ENCODE measurements around the gene CRYBB3.

CRYBB3 gene

GRCh38 chr22:25161017-25161915, 38.4 kb upstream of the CRYBB3 start:
- H3K4me3 ChIP-seq (replicated peaks; ENCODE audit: low read depth, low read length), result no peak overlapping the region
- DNase-seq (ENCODE audit: extremely low read depth, low read depth), result no peak
- TF ChIP-seq, protein P1, sequence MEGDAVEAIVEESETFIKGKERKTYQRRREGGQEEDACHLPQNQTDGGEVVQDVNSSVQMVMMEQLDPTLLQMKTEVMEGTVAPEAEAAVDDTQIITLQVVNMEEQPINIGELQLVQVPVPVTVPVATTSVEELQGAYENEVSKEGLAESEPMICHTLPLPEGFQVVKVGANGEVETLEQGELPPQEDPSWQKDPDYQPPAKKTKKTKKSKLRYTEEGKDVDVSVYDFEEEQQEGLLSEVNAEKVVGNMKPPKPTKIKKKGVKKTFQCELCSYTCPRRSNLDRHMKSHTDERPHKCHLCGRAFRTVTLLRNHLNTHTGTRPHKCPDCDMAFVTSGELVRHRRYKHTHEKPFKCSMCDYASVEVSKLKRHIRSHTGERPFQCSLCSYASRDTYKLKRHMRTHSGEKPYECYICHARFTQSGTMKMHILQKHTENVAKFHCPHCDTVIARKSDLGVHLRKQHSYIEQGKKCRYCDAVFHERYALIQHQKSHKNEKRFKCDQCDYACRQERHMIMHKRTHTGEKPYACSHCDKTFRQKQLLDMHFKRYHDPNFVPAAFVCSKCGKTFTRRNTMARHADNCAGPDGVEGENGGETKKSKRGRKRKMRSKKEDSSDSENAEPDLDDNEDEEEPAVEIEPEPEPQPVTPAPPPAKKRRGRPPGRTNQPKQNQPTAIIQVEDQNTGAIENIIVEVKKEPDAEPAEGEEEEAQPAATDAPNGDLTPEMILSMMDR (IDR thresholded peaks at IDR 0.05; ENCODE audit: low read depth, low read length, missing control alignments), result no peak

DNA sequence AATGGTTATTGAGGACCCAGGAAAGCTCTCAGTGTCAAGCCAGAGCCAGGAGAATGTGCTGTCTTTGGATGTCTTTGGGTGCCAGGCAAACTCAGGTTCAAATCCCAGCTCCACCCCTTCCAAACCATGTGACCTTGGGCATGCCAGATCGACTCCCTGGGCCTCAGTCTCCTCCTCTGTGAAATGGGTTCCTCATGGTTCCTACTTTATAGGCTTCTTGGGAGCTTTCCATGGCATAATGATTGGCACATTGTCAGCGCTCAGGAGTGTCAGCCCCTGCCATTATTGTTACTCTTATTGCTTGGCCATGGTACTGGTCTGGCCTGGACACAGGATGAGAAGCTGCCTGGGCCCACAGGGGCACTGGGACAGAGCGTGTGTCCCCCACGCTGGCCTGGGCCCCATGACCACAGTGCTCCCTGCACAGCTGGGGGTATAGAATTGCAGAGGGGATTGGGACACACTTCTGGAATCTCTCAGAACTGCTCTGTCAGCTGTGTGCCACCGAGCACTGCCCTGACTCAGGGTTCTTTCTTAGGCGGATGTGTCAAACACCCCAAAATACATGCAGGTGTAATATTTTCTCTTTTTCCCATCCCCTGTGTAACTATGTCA, 37.6 kb upstream of the CRYBB3 start:
- H3K4me3 ChIP-seq (replicated peaks; ENCODE audit: low read depth, low read length), result no peak overlapping the region
- TF ChIP-seq, protein P1 (IDR thresholded peaks at IDR 0.05; ENCODE audit: low read depth, low read length, missing control alignments), result no peak
- no peak for DNase-seq (ENCODE audit: extremely low read depth, low read depth)

GRCh38 chr22:25162561-25162960, 37.1 kb upstream of the CRYBB3 start:
- TF ChIP-seq, protein P1 (IDR thresholded peaks at IDR 0.05; ENCODE audit: low read depth, low read length, missing control alignments), result no peak
- no peak for DNase-seq (ENCODE audit: extremely low read depth, low read depth)
- H3K4me3 ChIP-seq (replicated peaks; ENCODE audit: low read depth, low read length), result no peak overlapping the region

DNA sequence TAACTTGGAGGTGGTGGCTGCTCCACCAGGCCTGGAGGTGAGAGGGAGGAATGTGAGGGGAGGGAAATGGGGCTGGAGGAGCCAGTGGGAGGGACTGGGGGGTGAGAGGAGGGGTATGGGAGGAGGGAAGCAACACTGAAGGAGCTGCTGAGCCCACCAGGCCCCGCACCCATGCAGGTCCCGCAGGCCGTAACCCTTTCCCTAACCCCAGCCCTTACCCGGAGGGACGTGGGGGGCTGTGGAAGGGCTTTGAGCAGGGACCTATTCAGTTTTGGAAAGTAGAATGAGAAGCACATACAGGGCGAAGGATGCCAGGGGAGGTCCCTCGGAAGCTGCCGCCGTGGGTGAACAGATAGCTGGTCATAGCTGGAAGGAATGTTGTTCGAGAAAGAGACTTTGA, 33.9 kb upstream of the CRYBB3 start:
- TF ChIP-seq, protein P1 (IDR thresholded peaks at IDR 0.05; ENCODE audit: low read depth, low read length, missing control alignments), result no peak
- DNase-seq (ENCODE audit: extremely low read depth, low read depth), result no peak

GRCh38 chr22:25166266-25167040, 33.2 kb upstream of the CRYBB3 start:
- no peak overlapping the region for H3K4me3 ChIP-seq (replicated peaks; ENCODE audit: low read depth, low read length)
- TF ChIP-seq, protein P1 (IDR thresholded peaks at IDR 0.05; ENCODE audit: low read depth, low read length, missing control alignments), result no peak
- no peak for DNase-seq (ENCODE audit: extremely low read depth, low read depth)

More for the DNA sequence above, 33.9 kb upstream of the CRYBB3 start:
- no peak overlapping the region for H3K4me3 ChIP-seq (replicated peaks; ENCODE audit: low read depth, low read length)

- DNase-seq (ENCODE audit: extremely low read depth, low read depth), result no peak
- H3K4me3 ChIP-seq (replicated peaks; ENCODE audit: low read depth, low read length), result no peak overlapping the region
- TF ChIP-seq, protein P1 (IDR thresholded peaks at IDR 0.05; ENCODE audit: low read depth, low read length, missing control alignments), result no peak
Measured at GRCh38 chr22:25167082-25167481, 32.6 kb upstream of the CRYBB3 start.
